SKM-1 treated with dmso at 0.1 percent for 144 hours (cell line): ENCODE measurements around the gene GAPT.
A peak's percentile ranks its signal among the peaks of the same experiment; 100 is the strongest.
"Not testable (repeated sequence)": the region's sequence is repeated elsewhere in the genome, so short reads cannot be mapped to it uniquely, and the experiment has no call there.

ENCODE experiments used
- DNase-seq: peaks from one replicate; lab custom pipeline; 2025; ENCODE audit not compliant: unreplicated experiment; lab: John Stamatoyannopoulos, UW

The GAPT gene

GRCh38 chr5:58503390-58504046 lies 12.3 kb downstream of the GAPT start:
- DNase-seq: no peak

- DNase-seq: no peak
Measured at GRCh38 chr5:58504766-58505165, 13.5 kb downstream of the GAPT start.

- no peak for DNase-seq
Measured at GRCh38 chr5:58505502-58505901, 14.3 kb downstream of the GAPT start.

- peak; percentile 33 for DNase-seq
Measured at GRCh38 chr5:58505971-58506640, 14.9 kb downstream of the GAPT start.

GRCh38 chr5:58507715-58508114 lies 16.5 kb downstream of the GAPT start:
- DNase-seq: no peak

- DNase-seq: no peak
Measured at GRCh38 chr5:58517198-58517597, 26.0 kb downstream of the GAPT start.

- no peak for DNase-seq
Measured at GRCh38 chr5:58523956-58524355, 32.7 kb downstream of the GAPT start.

GRCh38 chr5:58524571-58524970 lies 33.3 kb downstream of the GAPT start:
- no peak for DNase-seq

GRCh38 chr5:58530942-58531490 lies 39.8 kb downstream of the GAPT start:
- DNase-seq: no peak

- DNase-seq: not testable (repeated sequence)
Measured at GRCh38 chr5:58541935-58542334, 50.7 kb downstream of the GAPT start.

- DNase-seq: no peak
Measured at GRCh38 chr5:58542709-58543108, 51.5 kb downstream of the GAPT start.

GRCh38 chr5:58543723-58544122 lies 52.5 kb downstream of the GAPT start:
- peak; percentile 15 for DNase-seq

- DNase-seq: peak; percentile 94
Measured at GRCh38 chr5:58544195-58544594, 53.0 kb downstream of the GAPT start.

- peak; percentile 3 for DNase-seq
Measured at GRCh38 chr5:58544926-58545325, 53.7 kb downstream of the GAPT start.

- peak; percentile 92 for DNase-seq
Measured at GRCh38 chr5:58545912-58546311, 54.7 kb downstream of the GAPT start.
